ENCODE measurements around the gene HDHD3.

DNA sequence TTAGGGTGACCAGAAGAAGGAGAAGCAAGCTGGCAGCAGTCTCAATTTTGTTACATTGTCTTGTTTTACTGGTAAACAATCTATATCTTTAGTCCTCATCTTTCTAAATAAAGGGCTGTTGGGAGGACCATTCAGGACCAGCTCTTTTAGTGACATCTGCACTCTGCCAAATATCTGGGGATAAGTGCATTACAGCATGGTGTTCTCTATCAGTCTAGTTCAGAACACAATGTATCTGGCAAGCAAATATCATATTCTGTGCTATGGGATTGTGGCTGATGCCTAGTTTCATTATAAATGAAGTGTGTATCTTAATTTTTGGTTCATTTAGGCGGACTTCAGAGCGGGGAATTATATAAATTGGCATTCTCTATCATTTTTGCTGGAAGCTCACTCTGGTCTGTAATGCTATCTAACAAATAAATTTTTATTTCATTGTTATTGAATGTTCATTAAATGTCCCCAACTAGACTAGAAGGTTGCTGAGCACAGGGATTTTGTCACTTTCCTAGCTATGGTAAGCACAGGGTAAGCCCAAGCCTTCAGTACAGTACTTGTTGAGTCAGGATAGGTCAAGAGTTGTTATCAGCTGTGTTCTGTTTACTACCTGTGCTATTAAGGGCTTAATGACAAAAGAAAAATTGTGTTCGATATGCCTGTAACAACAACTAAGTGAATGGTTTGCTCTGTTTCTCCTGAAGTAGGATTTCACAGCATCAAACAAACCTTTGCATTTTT, 48.6 kb downstream of the HDHD3 start:
- TF ChIP-seq RELA (CRISPR knock-in tag; IDR thresholded peaks at IDR 0.05; ENCODE audit: borderline replicate concordance) (no peak), HMGXB4 (CRISPR knock-in tag; IDR thresholded peaks at IDR 0.05) (no peak), ZNF317 (CRISPR knock-in tag; IDR thresholded peaks at IDR 0.05; ENCODE audit: borderline replicate concordance, low read depth) (no peak), JAZF1 (CRISPR knock-in tag; IDR thresholded peaks at IDR 0.05) (no peak), TEAD4 (CRISPR knock-in tag; IDR thresholded peaks at IDR 0.05) (no peak), ZBTB21 (CRISPR knock-in tag; IDR thresholded peaks at IDR 0.05; ENCODE audit: borderline replicate concordance) (no peak)
- TF ChIP-seq, protein P1, sequence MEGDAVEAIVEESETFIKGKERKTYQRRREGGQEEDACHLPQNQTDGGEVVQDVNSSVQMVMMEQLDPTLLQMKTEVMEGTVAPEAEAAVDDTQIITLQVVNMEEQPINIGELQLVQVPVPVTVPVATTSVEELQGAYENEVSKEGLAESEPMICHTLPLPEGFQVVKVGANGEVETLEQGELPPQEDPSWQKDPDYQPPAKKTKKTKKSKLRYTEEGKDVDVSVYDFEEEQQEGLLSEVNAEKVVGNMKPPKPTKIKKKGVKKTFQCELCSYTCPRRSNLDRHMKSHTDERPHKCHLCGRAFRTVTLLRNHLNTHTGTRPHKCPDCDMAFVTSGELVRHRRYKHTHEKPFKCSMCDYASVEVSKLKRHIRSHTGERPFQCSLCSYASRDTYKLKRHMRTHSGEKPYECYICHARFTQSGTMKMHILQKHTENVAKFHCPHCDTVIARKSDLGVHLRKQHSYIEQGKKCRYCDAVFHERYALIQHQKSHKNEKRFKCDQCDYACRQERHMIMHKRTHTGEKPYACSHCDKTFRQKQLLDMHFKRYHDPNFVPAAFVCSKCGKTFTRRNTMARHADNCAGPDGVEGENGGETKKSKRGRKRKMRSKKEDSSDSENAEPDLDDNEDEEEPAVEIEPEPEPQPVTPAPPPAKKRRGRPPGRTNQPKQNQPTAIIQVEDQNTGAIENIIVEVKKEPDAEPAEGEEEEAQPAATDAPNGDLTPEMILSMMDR (IDR thresholded peaks at IDR 0.05) = no peak
- TF ChIP-seq, protein P2, sequence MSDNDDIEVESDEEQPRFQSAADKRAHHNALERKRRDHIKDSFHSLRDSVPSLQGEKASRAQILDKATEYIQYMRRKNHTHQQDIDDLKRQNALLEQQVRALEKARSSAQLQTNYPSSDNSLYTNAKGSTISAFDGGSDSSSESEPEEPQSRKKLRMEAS (CRISPR knock-in tag; IDR thresholded peaks at IDR 0.05) = no peak
- TF ChIP-seq, protein P3, sequence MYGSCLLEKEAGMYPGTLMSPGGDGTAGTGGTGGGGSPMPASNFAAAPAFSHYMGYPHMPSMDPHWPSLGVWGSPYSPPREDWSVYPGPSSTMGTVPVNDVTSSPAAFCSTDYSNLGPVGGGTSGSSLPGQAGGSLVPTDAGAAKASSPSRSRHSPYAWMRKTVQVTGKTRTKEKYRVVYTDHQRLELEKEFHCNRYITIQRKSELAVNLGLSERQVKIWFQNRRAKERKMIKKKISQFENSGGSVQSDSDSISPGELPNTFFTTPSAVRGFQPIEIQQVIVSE (CRISPR knock-in tag; IDR thresholded peaks at IDR 0.05; ENCODE audit: borderline replicate concordance) = no peak
- TF ChIP-seq, protein P4, sequence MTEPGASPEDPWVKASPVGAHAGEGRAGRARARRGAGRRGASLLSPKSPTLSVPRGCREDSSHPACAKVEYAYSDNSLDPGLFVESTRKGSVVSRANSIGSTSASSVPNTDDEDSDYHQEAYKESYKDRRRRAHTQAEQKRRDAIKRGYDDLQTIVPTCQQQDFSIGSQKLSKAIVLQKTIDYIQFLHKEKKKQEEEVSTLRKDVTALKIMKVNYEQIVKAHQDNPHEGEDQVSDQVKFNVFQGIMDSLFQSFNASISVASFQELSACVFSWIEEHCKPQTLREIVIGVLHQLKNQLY (CRISPR knock-in tag; IDR thresholded peaks at IDR 0.05) = no peak
